HT1080 (cell line): ENCODE results near the gene SGCG. TPM values are rescaled to one million over a fixed set of nuclear protein-coding genes. Genes with fewer than 3 reads are reported as not detected.

ENCODE experiments used
- small RNA-seq: library from RNA; depleted of rRNA; stranded (forward); fragments of <200 nt; gene quantifications from one replicate; pipeline ENCODE3, GENCODE V24; 2014
- total RNA-seq: library from RNA; depleted of rRNA; stranded (reverse); fragments of >200 nt; shearing (Covaris generic); gene quantifications from 2 replicates; pipeline ENCODE4 v1.2.3, GENCODE V29; 2014

SGCG gene
- total RNA-seq, 1 experiment from 2014 or later = not detected

Small RNAs within 50 kb of the gene (small RNA-seq; reads per million reads assigned to genes)
- gene RNU6-58P = not detected
- gene RNY3P4 = not detected
